IMR-90 (cell line): Measurements from ENCODE around the gene SLC8A1.

ENCODE experiments used
- BHLHE40 ChIP-seq: fragments of 150-350 bp; IDR thresholded peaks from 2 replicates; pipeline ENCODE4 v1.6.1; 2016; ENCODE audit warnings: mild to moderate bottlenecking, low read depth, low read length
- CEBPB ChIP-seq: IDR thresholded peaks from 2 replicates; pipeline ENCODE4 v1.6.1; 2012; ENCODE audit warnings: low read depth, low read length, improper control_type of control experiment
- CHD1 ChIP-seq: IDR thresholded peaks from 2 replicates; pipeline ENCODE4 v1.6.1; 2012; ENCODE audit warnings: low read depth, low read length, improper control_type of control experiment
- FOS ChIP-seq: fragments of 150-350 bp; IDR thresholded peaks from 2 replicates; pipeline ENCODE4 v1.6.1; 2016; ENCODE audit warnings: low read depth, low read length
- MAFK ChIP-seq: IDR thresholded peaks from 2 replicates; pipeline ENCODE4 v1.6.1; 2012; ENCODE audit warnings: low read depth, low read length, improper control_type of control experiment
- MXI1 ChIP-seq: IDR thresholded peaks from 2 replicates; pipeline ENCODE4 v1.6.1; 2012; ENCODE audit warnings: low read depth, mild to moderate bottlenecking, low read length, moderate library complexity, borderline replicate concordance
- POLR2A ChIP-seq: IDR thresholded peaks from 2 replicates; pipeline ENCODE4 v1.6.1; 2012; ENCODE audit warnings: mild to moderate bottlenecking, low read depth, low read length
- RAD21 ChIP-seq: IDR thresholded peaks from 2 replicates; pipeline ENCODE4 v1.6.1; 2012; ENCODE audit warnings: low read length, improper control_type of control experiment
- RFX5 ChIP-seq: IDR thresholded peaks from 2 replicates; pipeline ENCODE4 v1.8.0; 2012; ENCODE audit warnings: low read depth, mild to moderate bottlenecking, low read length, moderate library complexity
- SMC3 ChIP-seq: fragments of 150-350 bp; IDR thresholded peaks from 2 replicates; pipeline ENCODE4 v1.6.1; 2016; ENCODE audit warnings: low read depth, mild to moderate bottlenecking, antibody characterized with exemption, low read length, moderate library complexity
- TF ChIP-seq, protein P1 (sequence below): conservative IDR thresholded peaks from 2 replicates; pipeline ENCODE4 v1.5.1; 2012; ENCODE audit warnings: mild to moderate bottlenecking, low read depth, low read length, improper control_type of control experiment
- TF ChIP-seq, protein P2 (sequence below): fragments of 150-350 bp; IDR thresholded peaks from 2 replicates; pipeline ENCODE4 v1.6.1; 2017; ENCODE audit warnings: mild to moderate bottlenecking, antibody characterized with exemption, low read length, low read depth
- TF ChIP-seq, protein P3 (sequence below): fragments of 150-350 bp; IDR thresholded peaks from 2 replicates; pipeline ENCODE4 v1.6.1; 2016; ENCODE audit warnings: low read depth, mild to moderate bottlenecking, low read length, moderate library complexity, borderline replicate concordance

DNA sequence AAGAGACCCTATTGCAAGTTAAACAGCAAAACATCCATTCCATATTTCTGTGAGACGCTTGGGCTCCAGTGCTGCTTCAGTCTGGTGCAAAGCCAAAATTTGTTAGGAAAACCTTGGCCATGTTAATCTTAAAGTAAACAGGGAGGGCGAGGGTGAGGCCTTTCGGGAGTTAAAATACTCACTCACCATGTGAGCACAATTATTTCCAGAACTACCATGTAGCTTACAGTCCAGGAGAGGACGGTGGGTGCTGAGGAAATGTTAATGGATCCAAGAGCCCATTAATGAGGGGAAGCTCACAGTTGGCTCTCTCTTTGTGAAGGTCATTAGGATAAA is 286.4 kb downstream of the SLC8A1 start:
- TF ChIP-seq, protein P1, sequence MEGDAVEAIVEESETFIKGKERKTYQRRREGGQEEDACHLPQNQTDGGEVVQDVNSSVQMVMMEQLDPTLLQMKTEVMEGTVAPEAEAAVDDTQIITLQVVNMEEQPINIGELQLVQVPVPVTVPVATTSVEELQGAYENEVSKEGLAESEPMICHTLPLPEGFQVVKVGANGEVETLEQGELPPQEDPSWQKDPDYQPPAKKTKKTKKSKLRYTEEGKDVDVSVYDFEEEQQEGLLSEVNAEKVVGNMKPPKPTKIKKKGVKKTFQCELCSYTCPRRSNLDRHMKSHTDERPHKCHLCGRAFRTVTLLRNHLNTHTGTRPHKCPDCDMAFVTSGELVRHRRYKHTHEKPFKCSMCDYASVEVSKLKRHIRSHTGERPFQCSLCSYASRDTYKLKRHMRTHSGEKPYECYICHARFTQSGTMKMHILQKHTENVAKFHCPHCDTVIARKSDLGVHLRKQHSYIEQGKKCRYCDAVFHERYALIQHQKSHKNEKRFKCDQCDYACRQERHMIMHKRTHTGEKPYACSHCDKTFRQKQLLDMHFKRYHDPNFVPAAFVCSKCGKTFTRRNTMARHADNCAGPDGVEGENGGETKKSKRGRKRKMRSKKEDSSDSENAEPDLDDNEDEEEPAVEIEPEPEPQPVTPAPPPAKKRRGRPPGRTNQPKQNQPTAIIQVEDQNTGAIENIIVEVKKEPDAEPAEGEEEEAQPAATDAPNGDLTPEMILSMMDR = no peak
- TF ChIP-seq, protein P2, sequence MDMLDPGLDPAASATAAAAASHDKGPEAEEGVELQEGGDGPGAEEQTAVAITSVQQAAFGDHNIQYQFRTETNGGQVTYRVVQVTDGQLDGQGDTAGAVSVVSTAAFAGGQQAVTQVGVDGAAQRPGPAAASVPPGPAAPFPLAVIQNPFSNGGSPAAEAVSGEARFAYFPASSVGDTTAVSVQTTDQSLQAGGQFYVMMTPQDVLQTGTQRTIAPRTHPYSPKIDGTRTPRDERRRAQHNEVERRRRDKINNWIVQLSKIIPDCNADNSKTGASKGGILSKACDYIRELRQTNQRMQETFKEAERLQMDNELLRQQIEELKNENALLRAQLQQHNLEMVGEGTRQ = no peak
- TF ChIP-seq POLR2A = no peak
- TF ChIP-seq RFX5 = no peak
- no peak for TF ChIP-seq MXI1
- no peak for TF ChIP-seq SMC3
- no peak for TF ChIP-seq BHLHE40
- no peak for TF ChIP-seq CHD1
- TF ChIP-seq, protein P3, sequence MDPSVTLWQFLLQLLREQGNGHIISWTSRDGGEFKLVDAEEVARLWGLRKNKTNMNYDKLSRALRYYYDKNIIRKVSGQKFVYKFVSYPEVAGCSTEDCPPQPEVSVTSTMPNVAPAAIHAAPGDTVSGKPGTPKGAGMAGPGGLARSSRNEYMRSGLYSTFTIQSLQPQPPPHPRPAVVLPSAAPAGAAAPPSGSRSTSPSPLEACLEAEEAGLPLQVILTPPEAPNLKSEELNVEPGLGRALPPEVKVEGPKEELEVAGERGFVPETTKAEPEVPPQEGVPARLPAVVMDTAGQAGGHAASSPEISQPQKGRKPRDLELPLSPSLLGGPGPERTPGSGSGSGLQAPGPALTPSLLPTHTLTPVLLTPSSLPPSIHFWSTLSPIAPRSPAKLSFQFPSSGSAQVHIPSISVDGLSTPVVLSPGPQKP = no peak
- TF ChIP-seq CEBPB = no peak
- no peak for TF ChIP-seq RAD21
- no peak for TF ChIP-seq MAFK
- TF ChIP-seq FOS = no peak
